Testis (tissue), 3 donors: ENCODE data around the gene ARHGEF7. TPM values are rescaled to one million over a fixed set of nuclear protein-coding genes. Genes with fewer than 3 reads are reported as not detected.

Experiments
- DNase-seq: peaks from one replicate; pipeline ENCODE4 v3.0.0-alpha.2; 2019
- H3K27ac ChIP-seq, 2 donors: fragments of 200-600 bp; sonication (generic); one replicate each; pipeline ENCODE4 v1.5.1; 2019
- H3K27me3 ChIP-seq: fragments of 200-600 bp; sonication (generic); one replicate; pipeline ENCODE4 v1.5.1; 2019
- H3K36me3 ChIP-seq: fragments of 200-600 bp; sonication (generic); one replicate; pipeline ENCODE4 v1.5.1; 2017; ENCODE audit warnings: low read depth; ENCODE audit errors: missing control alignments
- H3K4me1 ChIP-seq: fragments of 200-600 bp; sonication (generic); one replicate; pipeline ENCODE4 v1.5.1; 2019
- H3K4me3 ChIP-seq, 2 donors: fragments of 200-600 bp; sonication (generic); one replicate each; pipeline ENCODE4 v1.5.1; 2017 to 2019
- H3K9me3 ChIP-seq: fragments of 200-600 bp; sonication (generic); one replicate; pipeline ENCODE4 v1.5.1; 2017
- CTCF ChIP-seq, 3 experiments: fragments of 450-650 bp in 2 of 3; fragments of 200-600 bp in 1 of 3; sonication (generic) in 1 of 3; IDR thresholded peaks; one replicate each; pipeline ENCODE4 v1.5.1; 2016 to 2019; ENCODE audit warnings: antibody characterized with exemption in 3 of 3, mild to moderate bottlenecking in 2 of 3, moderate library complexity in 1 of 3
- POLR2A ChIP-seq: fragments of 450-650 bp; IDR thresholded peaks from one replicate; pipeline ENCODE4 v1.6.1; 2017; ENCODE audit warnings: antibody characterized with exemption, mild to moderate bottlenecking, moderate library complexity
- WGBS, 2 donors: methylation state at CpG; one replicate each; pipeline ENCODE4 v1.1.5; 2018; 5-methylcytosine and 5-hydroxymethylcytosine counted together
- intact Hi-C: fragments of 100-400 bp; cut with DNase I; formaldehyde crosslinking; loops from one replicate; pipeline ENCODE4 v1.15.1; 2023; ENCODE audit warnings: low total_unique reads
- polyA plus RNA-seq: library from polyadenylated mRNA; stranded (reverse); fragments of 350-450 nt; fragmentation: Illumina TruSeq; extraction: RNeasy Lipid Tissue Mini Kit (QIAGEN cat#74804); gene quantifications from one replicate; pipeline ENCODE4 v1.2.3, GENCODE V29; 2014; ENCODE audit warnings: low read depth, low replicate concordance; ENCODE audit not compliant: insufficient read depth
- total RNA-seq, 2 donors: library from RNA; depleted of rRNA; stranded (reverse); fragments of >200 nt; gene quantifications; one replicate each; pipeline ENCODE4 v1.2.3, GENCODE V29; 2016

ARHGEF7 gene
- total and polyA plus RNA-seq, 3 donors from 2014 or later = 73.6 to 136 (median 118) TPM

GRCh38 chr13:111330066-111330610 lies 215.0 kb downstream of the ARHGEF7 start:
- intact Hi-C loops = no loop called here
- H3K4me1 ChIP-seq = no peaks in the 10 kb centered on the region
- H3K4me3 ChIP-seq = no peak overlapping the region
- H3K27ac ChIP-seq = no peak overlapping the region
- no peaks in the 10 kb centered on the region for H3K36me3 ChIP-seq
- no peaks in the 10 kb centered on the region for H3K9me3 ChIP-seq
- H3K27me3 ChIP-seq = no peaks in the 10 kb centered on the region
- DNase-seq = no peak
- TF ChIP-seq CTCF (IDR thresholded peaks at IDR 0.05) = no peak
- TF ChIP-seq POLR2A = no peak
- 68 to 80% methylated on average over 11 of the region's 11 CpGs for WGBS, 2 donors

- Histone ChIP-seq H3K27ac (no peak overlapping the region), H3K27me3 (no peaks in the 10 kb centered on the region), H3K4me3 (no peak overlapping the region), H3K36me3 (no peaks in the 10 kb centered on the region), H3K9me3 (no peaks in the 10 kb centered on the region), H3K4me1 (no peaks in the 10 kb centered on the region)
- TF ChIP-seq CTCF (IDR thresholded peaks at IDR 0.05) = no peak
- TF ChIP-seq POLR2A = no peak
- WGBS, 2 donors = 86 to 89% methylated on average over 5 of the region's 5 CpGs
- intact Hi-C loops = no loop called here
- DNase-seq = no peak
Observed at GRCh38 chr13:111335298-111335697, 220.2 kb downstream of the ARHGEF7 start.

GRCh38 chr13:111336666-111337065 lies 221.6 kb downstream of the ARHGEF7 start:
- no peak overlapping the region for H3K4me3 ChIP-seq
- intact Hi-C loops = no loop called here
- WGBS, 2 donors = 89 to 93% methylated on average over 9 of the region's 9 CpGs

GRCh38 chr13:111337206-111337605 lies 222.1 kb downstream of the ARHGEF7 start:
- DNase-seq = no peak
- no peaks in the 10 kb centered on the region for H3K9me3 ChIP-seq

More at GRCh38 chr13:111336666-111337065, 221.6 kb downstream of the ARHGEF7 start:
- DNase-seq = no peak
- Histone ChIP-seq H3K4me1 (no peaks in the 10 kb centered on the region), H3K36me3 (no peaks in the 10 kb centered on the region), H3K27ac (no peak overlapping the region), H3K27me3 (no peaks in the 10 kb centered on the region), H3K9me3 (no peaks in the 10 kb centered on the region)
- TF ChIP-seq CTCF (IDR thresholded peaks at IDR 0.05) (no peak), POLR2A (no peak)

More at GRCh38 chr13:111337206-111337605, 222.1 kb downstream of the ARHGEF7 start:
- WGBS, 2 donors = 86 to 92% methylated on average over 3 to 4 of the region's 4 CpGs
- intact Hi-C loops = no loop called here
- no peaks in the 10 kb centered on the region for H3K27me3 ChIP-seq
- TF ChIP-seq CTCF (IDR thresholded peaks at IDR 0.05) = no peak
- TF ChIP-seq POLR2A = no peak
- H3K4me1 ChIP-seq = no peaks in the 10 kb centered on the region
- H3K4me3 ChIP-seq = no peak overlapping the region
- H3K36me3 ChIP-seq = no peaks in the 10 kb centered on the region
- H3K27ac ChIP-seq = no peak overlapping the region
